Breast epithelium (tissue), 4 donors: ENCODE measurements around the gene KIAA0753. TPM values are rescaled to one million over a fixed set of nuclear protein-coding genes. Genes with fewer than 3 reads are reported as not detected.
A peak's percentile ranks its signal among the peaks of the same experiment; 100 is the strongest.
"Not testable (repeated sequence)": the region's sequence is repeated elsewhere in the genome, so short reads cannot be mapped to it uniquely, and the experiment has no call there.

Experiments used
- DNase-seq, 2 donors: peaks; one replicate each; pipeline ENCODE4 v3.0.0-alpha.2; 2019; ENCODE audit warnings: low spot score in 2 of 2
- H3K27ac ChIP-seq, 2 donors: fragments of 200-600 bp; sonication (generic) in 1 of 2; one replicate each; pipeline ENCODE4 v1.5.1; 2016 to 2019; ENCODE audit warnings: mild to moderate bottlenecking in 1 of 2
- H3K27me3 ChIP-seq, 2 donors: fragments of 200-600 bp; sonication (generic) in 1 of 2; one replicate each; pipeline versions ENCODE4 v1.5.1 to v1.6.0; 2017 to 2019; ENCODE audit warnings: control low read depth in 1 of 2, mild to moderate bottlenecking in 1 of 2
- H3K36me3 ChIP-seq: fragments of 200-600 bp; one replicate; pipeline ENCODE4 v1.5.1; 2019
- H3K4me1 ChIP-seq, 2 donors: fragments of 200-600 bp; sonication (generic); one replicate each; pipeline ENCODE4 v1.5.1; 2016 to 2019; ENCODE audit warnings: control low read depth in 1 of 2
- H3K4me3 ChIP-seq, 3 donors: fragments of 200-600 bp; sonication (generic); 1 replicate in 2 of 3; 2 replicates in 1 of 3; pipeline ENCODE4 v1.5.1; 2016 to 2019; ENCODE audit warnings: mild to moderate bottlenecking in 3 of 3, moderate library complexity in 2 of 3
- H3K9me3 ChIP-seq, 2 donors: fragments of 200-600 bp; sonication (generic) in 1 of 2; one replicate each; pipeline ENCODE4 v1.5.1; 2016 to 2019; ENCODE audit warnings: control low read depth in 1 of 2
- CTCF ChIP-seq, 3 donors: fragments of 450-650 bp; IDR thresholded peaks; one replicate each; pipeline ENCODE4 v1.5.1; 2016 to 2017; ENCODE audit warnings: antibody characterized with exemption in 3 of 3, mild to moderate bottlenecking in 3 of 3, moderate library complexity in 3 of 3
- POLR2A ChIP-seq: fragments of 450-650 bp; IDR thresholded peaks from one replicate; pipeline ENCODE4 v1.6.1; 2016; ENCODE audit warnings: antibody characterized with exemption, mild to moderate bottlenecking, moderate library complexity
- POLR2AphosphoS5 ChIP-seq, 3 donors: sonication (generic); formaldehyde crosslinking; IDR thresholded peaks; one replicate each; pipeline ENCODE4 v1.6.1; 2017; ENCODE audit warnings: antibody characterized with exemption in 3 of 3
- intact Hi-C: fragments of 100-400 bp; cut with DNase I; formaldehyde crosslinking; loops from one replicate; pipeline ENCODE4 v1.15.1; 2023; ENCODE audit warnings: low total_unique reads
- total RNA-seq, 3 donors: library from RNA; depleted of rRNA; stranded (reverse); fragments of >200 nt; gene quantifications; one replicate each; pipeline ENCODE4 v1.1.0, GENCODE V29; 2016

KIAA0753 gene
- total RNA-seq, 3 donors from 2014 or later: 10.1 to 26.5 (median 25.6) TPM

GRCh38 chr17:6573982-6574686 is 66.4 kb downstream of the KIAA0753 start:
- DNase-seq: no peak
- no peak for TF ChIP-seq CTCF (IDR thresholded peaks at IDR 0.05)
- intact Hi-C loops: no loop called here
- no peaks in the 10 kb centered on the region for H3K36me3 ChIP-seq
- no peak overlapping the region for H3K27ac ChIP-seq
- H3K27me3 ChIP-seq: no peaks in the 10 kb centered on the region
- no peaks in the 10 kb centered on the region for H3K4me1 ChIP-seq
- no peak overlapping the region for H3K4me3 ChIP-seq
- H3K9me3 ChIP-seq: no peaks in the 10 kb centered on the region

- H3K27ac ChIP-seq, H3K27me3 ChIP-seq, H3K9me3 ChIP-seq, H3K4me3 ChIP-seq, H3K36me3 ChIP-seq, H3K4me1 ChIP-seq, intact Hi-C loops: not testable (repeated sequence)
- peak in 1 of 2 donors; percentile 3 for DNase-seq
Observed at GRCh38 chr17:6573495-6573894, 67.0 kb downstream of the KIAA0753 start.

GRCh38 chr17:6572972-6573370 is 67.5 kb downstream of the KIAA0753 start:
- DNase-seq: peak in 1 of 2 donors; percentile 42
- Histone ChIP-seq H3K4me1 (no peaks in the 10 kb centered on the region), H3K36me3 (no peaks in the 10 kb centered on the region), H3K27ac (no peak overlapping the region), H3K27me3 (no peaks in the 10 kb centered on the region), H3K4me3 (no peak overlapping the region), H3K9me3 (no peaks in the 10 kb centered on the region)
- intact Hi-C loops: no loop called here
- TF ChIP-seq CTCF (IDR thresholded peaks at IDR 0.05) (no peak), POLR2A (no peak), POLR2AphosphoS5 (IDR thresholded peaks at IDR 0.05) (no peak)

GRCh38 chr17:6571452-6571781 is 69.1 kb downstream of the KIAA0753 start:
- Histone ChIP-seq H3K27me3 (no peaks in the 10 kb centered on the region), H3K4me3 (no peak overlapping the region), H3K36me3 (no peaks in the 10 kb centered on the region), H3K27ac (no peak overlapping the region), H3K4me1 (no peaks in the 10 kb centered on the region), H3K9me3 (no peaks in the 10 kb centered on the region)
- DNase-seq: no peak
- TF ChIP-seq CTCF (IDR thresholded peaks at IDR 0.05): no peak
- TF ChIP-seq POLR2A: no peak
- no peak for TF ChIP-seq POLR2AphosphoS5 (IDR thresholded peaks at IDR 0.05)
- intact Hi-C loops: no loop called here

- Histone ChIP-seq H3K36me3 (no peaks in the 10 kb centered on the region), H3K4me3 (no peak overlapping the region), H3K4me1 (no peaks in the 10 kb centered on the region), H3K27ac (no peak overlapping the region), H3K27me3 (no peaks in the 10 kb centered on the region), H3K9me3 (no peaks in the 10 kb centered on the region)
- TF ChIP-seq CTCF (IDR thresholded peaks at IDR 0.05): no peak
- TF ChIP-seq POLR2AphosphoS5 (IDR thresholded peaks at IDR 0.05): no peak
- intact Hi-C loops: no loop called here
- DNase-seq: peak in 1 of 2 donors; percentile 46
Observed at GRCh38 chr17:6570731-6571451, 69.6 kb downstream of the KIAA0753 start.
